Smooth muscle cell (in vitro differentiated cells): Measurements from ENCODE around the gene CHRNG. TPM values are rescaled to one million over a fixed set of nuclear protein-coding genes. Genes with fewer than 3 reads are reported as not detected.

Experiments used
- DNase-seq: peaks from one replicate; lab custom pipeline; 2025; ENCODE audit not compliant: unreplicated experiment; lab: John Stamatoyannopoulos, UW
- H2AFZ ChIP-seq: fragments of 200-600 bp; sonication (generic); 2 replicates; pipeline ENCODE4 v1.6.0; 2016; ENCODE audit warnings: antibody characterized with exemption, low read depth, mild to moderate bottlenecking
- H3F3A ChIP-seq: fragments of 200-600 bp; sonication (generic); 2 replicates; pipeline ENCODE4 v1.6.0; 2017; ENCODE audit warnings: antibody characterized with exemption, low read depth
- H3K27ac ChIP-seq: fragments of 200-600 bp; sonication (generic); 2 replicates; pipeline ENCODE4 v1.5.1; 2016; ENCODE audit warnings: low read depth, mild to moderate bottlenecking
- H3K27me3 ChIP-seq: fragments of 200-600 bp; sonication (generic); 2 replicates; pipeline ENCODE4 v1.6.1; 2016; ENCODE audit warnings: low read depth, mild to moderate bottlenecking
- H3K36me3 ChIP-seq: fragments of 200-600 bp; sonication (generic); 2 replicates; pipeline ENCODE4 v1.5.1; 2016; ENCODE audit warnings: low read depth
- H3K4me1 ChIP-seq: fragments of 200-600 bp; sonication (generic); 2 replicates; pipeline ENCODE4 v1.5.1; 2016; ENCODE audit warnings: low read depth
- H3K4me2 ChIP-seq: fragments of 200-600 bp; sonication (generic); 2 replicates; pipeline ENCODE4 v1.6.0; 2016; ENCODE audit warnings: mild to moderate bottlenecking
- H3K4me3 ChIP-seq: fragments of 200-600 bp; sonication (generic); 2 replicates; pipeline ENCODE4 v1.5.1; 2016; ENCODE audit warnings: mild to moderate bottlenecking
- H3K79me2 ChIP-seq: fragments of 200-600 bp; sonication (generic); 2 replicates; pipeline ENCODE4 v1.6.0; 2016; ENCODE audit warnings: low read depth, mild to moderate bottlenecking
- H3K9ac ChIP-seq: fragments of 200-600 bp; sonication (generic); 2 replicates; pipeline ENCODE4 v1.6.0; 2016; ENCODE audit warnings: low read depth
- H3K9me3 ChIP-seq: fragments of 200-600 bp; sonication (generic); replicated peaks from 2 replicates; pipeline ENCODE4 v1.5.1; 2016; ENCODE audit warnings: low read depth
- H4K20me1 ChIP-seq: fragments of 200-600 bp; sonication (generic); 2 replicates; pipeline ENCODE4 v1.6.0; 2016; ENCODE audit warnings: low read depth
- CTCF ChIP-seq: fragments of 200-600 bp; sonication (generic); IDR thresholded peaks from 2 replicates; pipeline ENCODE4 v1.5.1; 2017; ENCODE audit warnings: borderline replicate concordance, mild to moderate bottlenecking, antibody characterized with exemption; ENCODE audit not compliant: insufficient read depth, poor library complexity, severe bottlenecking
- WGBS: methylation state at CpG from one replicate; pipeline ENCODE4 v1.1.7; 2016; ENCODE audit warnings: low lambda C conversion rate; 5-methylcytosine and 5-hydroxymethylcytosine counted together
- polyA plus RNA-seq: library from polyadenylated mRNA; unstranded; fragments of >200 nt; fragmentation: Nextera tagmentation; extraction: Ambion mirVana; gene quantifications from 2 replicates; pipeline ENCODE4 v1.2.1, GENCODE V29; 2016
- total RNA-seq: library from RNA; depleted of rRNA; stranded (reverse); fragments of >200 nt; gene quantifications from 2 replicates; pipeline ENCODE4 v1.2.3, GENCODE V29; 2014

Gene CHRNG
- total and polyA plus RNA-seq, 2 experiments from 2014 or later = not detected

- no peaks in the 10 kb centered on the region for H3K79me2 ChIP-seq
- H3K36me3 ChIP-seq = no peaks in the 10 kb centered on the region
- WGBS = 86% methylated on average over 11 of the region's 11 CpGs
- no peak overlapping the region for H2AFZ ChIP-seq
- no peaks in the 10 kb centered on the region for H3F3A ChIP-seq
- H3K4me3 ChIP-seq = no peak overlapping the region
- no peaks in the 10 kb centered on the region for H4K20me1 ChIP-seq
- H3K4me2 ChIP-seq = no peak overlapping the region
- TF ChIP-seq CTCF = no peak
- no peak overlapping the region for H3K27ac ChIP-seq
- no peak overlapping the region for H3K9ac ChIP-seq
- no peaks in the 10 kb centered on the region for H3K9me3 ChIP-seq
- peaks cover 4% of the 10 kb centered on the region for H3K4me1 ChIP-seq
- peaks cover 10% of the 10 kb centered on the region for H3K27me3 ChIP-seq
- DNase-seq = no peak
Observed at GRCh38 chr2:232528746-232529460, 10.6 kb upstream of the CHRNG start.

DNA sequence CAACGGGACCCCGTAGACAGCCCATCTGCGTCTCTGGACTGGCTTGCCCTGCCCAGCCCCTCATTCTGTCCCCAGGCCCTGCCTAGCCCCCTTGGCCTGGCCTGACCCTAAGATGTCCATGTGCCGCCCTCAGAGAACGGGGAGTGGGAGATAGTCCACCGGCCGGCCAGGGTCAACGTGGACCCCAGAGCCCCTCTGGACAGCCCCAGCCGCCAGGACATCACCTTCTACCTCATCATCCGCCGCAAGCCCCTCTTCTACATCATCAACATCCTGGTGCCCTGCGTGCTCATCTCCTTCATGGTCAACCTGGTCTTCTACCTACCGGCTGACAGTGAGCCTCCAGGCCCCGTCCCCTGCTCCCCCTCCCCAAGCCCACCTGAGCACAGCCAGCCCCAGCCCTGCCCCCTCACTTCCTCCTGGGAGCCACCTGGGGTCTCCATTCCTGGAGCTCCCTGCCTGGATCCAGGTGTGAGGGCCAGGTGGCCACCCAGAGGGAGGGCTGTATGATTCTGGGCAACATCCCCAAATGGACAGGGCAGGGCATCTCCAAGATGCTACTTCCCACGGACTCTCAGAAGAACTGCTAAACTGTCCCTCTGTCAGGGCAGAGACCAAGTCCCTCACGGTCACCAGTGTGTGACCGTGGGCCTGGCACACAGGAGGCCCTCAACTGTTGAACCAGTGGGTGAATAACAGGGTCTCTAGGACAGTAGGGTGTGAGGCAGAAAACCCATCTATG is 9.5 kb upstream of the CHRNG start:
- no peak overlapping the region for H3K4me2 ChIP-seq
- H3K27me3 ChIP-seq = no peaks in the 10 kb centered on the region
- H3K9me3 ChIP-seq = no peaks in the 10 kb centered on the region
- no peaks in the 10 kb centered on the region for H3K79me2 ChIP-seq
- no peak overlapping the region for H3K4me3 ChIP-seq
- H3K27ac ChIP-seq = no peak overlapping the region
- peaks cover 4% of the 10 kb centered on the region for H3K4me1 ChIP-seq
- H3K36me3 ChIP-seq = no peaks in the 10 kb centered on the region
- H4K20me1 ChIP-seq = no peaks in the 10 kb centered on the region
- WGBS = 97% methylated on average over 16 of the region's 17 CpGs
- no peak overlapping the region for H3K9ac ChIP-seq
- TF ChIP-seq CTCF = no peak
- no peak overlapping the region for H2AFZ ChIP-seq
- no peaks in the 10 kb centered on the region for H3F3A ChIP-seq
- DNase-seq = no peak

GRCh38 chr2:232530626-232531260 is 8.7 kb upstream of the CHRNG start:
- WGBS = 85% methylated on average over 9 of the region's 9 CpGs
- H3F3A ChIP-seq = no peaks in the 10 kb centered on the region

More at GRCh38 chr2:232530626-232531260, 8.7 kb upstream of the CHRNG start:
- Histone ChIP-seq H3K4me1 (no peaks in the 10 kb centered on the region), H3K9ac (no peak overlapping the region), H3K9me3 (no peaks in the 10 kb centered on the region), H4K20me1 (no peaks in the 10 kb centered on the region), H3K27ac (no peak overlapping the region), H2AFZ (no peak overlapping the region), H3K36me3 (no peaks in the 10 kb centered on the region), H3K4me2 (no peak overlapping the region), H3K4me3 (no peak overlapping the region), H3K27me3 (no peaks in the 10 kb centered on the region), H3K79me2 (no peaks in the 10 kb centered on the region)
- no peak for TF ChIP-seq CTCF
- no peak for DNase-seq
